Upper lobe of left lung (tissue), 6 donors: ENCODE data around the gene PLPP7. TPM values are rescaled to one million over a fixed set of nuclear protein-coding genes. Genes with fewer than 3 reads are reported as not detected.

Source experiments
- ATAC-seq, 2 donors: fragments of 200-7000 bp; cut with Tn5 transposase; one replicate each; pipeline ENCODE4 v1.9.1; 2022; ENCODE audit warnings: mild to moderate bottlenecking in 2 of 2, moderate library complexity in 2 of 2; ENCODE audit not compliant: low FRiP score in 2 of 2
- DNase-seq, 2 donors: peaks; one replicate each; pipeline ENCODE4 v3.0.0-alpha.2; 2019 to 2020
- H3K27ac ChIP-seq, 4 donors: fragments of 200-600 bp; sonication (generic); one replicate each; pipeline ENCODE4 v1.5.1; 2016 to 2019
- H3K27me3 ChIP-seq, 4 donors: fragments of 200-600 bp; sonication (generic); one replicate each; pipeline ENCODE4 v1.5.1; 2017 to 2019
- H3K36me3 ChIP-seq, 4 donors: fragments of 200-600 bp; sonication (generic); one replicate each; pipeline ENCODE4 v1.5.1; 2016 to 2019
- H3K4me1 ChIP-seq, 4 donors: fragments of 200-600 bp; sonication (generic); one replicate each; pipeline ENCODE4 v1.5.1; 2018 to 2019
- H3K4me3 ChIP-seq, 4 donors: fragments of 200-600 bp; sonication (generic); one replicate each; pipeline ENCODE4 v1.5.1; 2017 to 2019; ENCODE audit warnings: mild to moderate bottlenecking in 2 of 4, moderate library complexity in 1 of 4
- H3K9me3 ChIP-seq, 4 donors: fragments of 200-600 bp; sonication (generic); one replicate each; pipeline ENCODE4 v1.5.1; 2018 to 2019
- EP300 ChIP-seq, 4 donors: sonication (generic); formaldehyde crosslinking; IDR thresholded peaks; one replicate each; pipeline ENCODE4 v1.5.1; 2017; ENCODE audit warnings: antibody characterized with exemption in 4 of 4, control low read depth in 2 of 4
- POLR2A ChIP-seq, 4 donors: fragments of 450-650 bp; IDR thresholded peaks; one replicate each; pipeline ENCODE4 v1.5.1; 2016 to 2017; ENCODE audit warnings: antibody characterized with exemption in 4 of 4, mild to moderate bottlenecking in 2 of 4
- POLR2AphosphoS5 ChIP-seq, 2 donors: sonication (generic); formaldehyde crosslinking; IDR thresholded peaks; one replicate each; pipeline ENCODE4 v1.5.1; 2017; ENCODE audit warnings: antibody characterized with exemption in 2 of 2
- WGBS, 2 donors: methylation state at CpG; one replicate each; pipeline ENCODE4 v1.1.5; 2017 to 2018; 5-methylcytosine and 5-hydroxymethylcytosine counted together
- total RNA-seq, 6 donors: library from RNA; depleted of rRNA in 4 of 6; stranded (reverse); fragments of >200 nt in 4 of 6; gene quantifications; one replicate each; pipeline versions ENCODE4 v1.1.0 to v1.2.1, GENCODE V29; 2016 to 2021
- TF ChIP-seq, protein P1 (sequence below), 6 experiments: fragments of 450-650 bp in 4 of 6; fragments of 200-600 bp in 2 of 6; sonication (generic) in 2 of 6; IDR thresholded peaks; one replicate each; pipeline ENCODE4 v1.5.1; 2016 to 2019; ENCODE audit warnings: antibody characterized with exemption in 6 of 6
- donor health status: DM: no; HTN: no; CAD: no; lungs with moderate emphysema.
- donor health status: DM: no; HTN: yes; CAD: no; lungs with severe emphysema.

The PLPP7 gene
- total RNA-seq, 6 donors from 2014 or later: 0.76 to 3.2 (median 1.6) TPM

DNA sequence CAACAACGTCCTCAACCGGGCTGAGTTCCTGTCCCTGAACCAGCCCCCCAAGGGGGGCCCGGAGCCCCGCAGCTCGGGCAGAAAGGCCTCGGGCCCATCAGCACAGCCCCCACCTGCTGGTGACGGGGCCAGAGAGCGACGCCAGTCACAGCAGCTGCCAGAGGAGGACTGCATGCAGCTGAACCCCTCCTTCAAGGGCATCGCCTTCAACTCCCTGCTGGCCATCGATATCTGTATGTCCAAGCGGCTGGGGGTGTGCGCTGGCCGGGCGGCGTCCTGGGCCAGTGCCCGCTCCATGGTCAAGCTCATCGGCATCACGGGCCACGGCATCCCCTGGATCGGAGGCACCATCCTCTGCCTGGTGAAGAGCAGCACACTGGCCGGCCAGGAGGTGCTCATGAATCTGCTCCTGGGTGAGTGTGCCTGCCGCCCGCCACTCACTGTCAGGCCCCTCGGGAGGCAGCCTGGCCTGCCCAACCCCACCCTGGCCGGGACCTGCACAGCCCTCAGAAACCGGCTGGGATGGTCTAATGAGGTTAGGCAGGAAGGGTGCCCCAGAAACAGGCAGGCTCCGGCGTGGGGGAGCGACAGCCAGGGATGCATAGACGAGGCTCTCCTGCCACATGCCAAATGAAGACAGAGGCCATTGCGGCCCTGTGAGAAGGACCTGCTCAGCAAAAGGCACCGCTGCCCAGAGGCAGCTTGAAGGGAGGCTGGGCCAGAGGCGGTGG is 678 bp downstream of the PLPP7 start:
- ATAC-seq: peak in 1 of 2 donors; percentile 34
- 83 to 88% methylated on average over 6 to 21 of the region's 34 CpGs for WGBS, 2 donors

DNA sequence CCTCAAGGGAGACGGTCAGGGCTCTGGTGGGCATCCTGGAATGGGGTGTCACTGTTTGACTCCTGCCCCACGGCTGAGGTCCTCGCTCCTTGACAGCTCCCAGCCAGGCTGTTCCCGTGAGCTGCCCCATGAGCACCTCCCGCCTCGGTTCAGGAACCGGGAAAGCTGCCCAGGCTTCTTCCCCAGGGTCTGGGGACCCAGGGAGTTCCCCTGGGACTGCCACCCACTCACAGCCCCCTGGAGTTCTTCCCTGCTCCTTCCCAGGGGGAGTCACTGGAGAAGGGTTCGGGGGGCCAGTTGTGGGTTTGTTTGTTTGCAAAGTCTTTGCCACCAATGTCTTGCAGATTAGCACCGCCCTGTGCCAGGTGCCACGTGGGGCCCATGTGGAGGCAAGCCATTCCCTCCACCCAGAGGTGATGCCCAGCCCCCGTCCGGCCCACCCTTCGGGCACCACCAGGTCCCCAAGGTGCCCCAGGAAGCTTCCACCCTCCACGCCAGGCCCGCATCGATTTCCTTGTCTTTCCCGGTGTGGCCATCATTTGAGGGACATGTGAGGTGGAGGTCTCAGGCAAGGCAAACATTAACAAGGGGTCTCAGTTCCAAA is 1.3 kb downstream of the PLPP7 start:
- no peaks in the 10 kb centered on the region for H3K4me1 ChIP-seq
- no peaks in the 10 kb centered on the region for H3K9me3 ChIP-seq
- peak overlapping the region in 2 of 4 donors; percentile 35 to 43 for H3K4me3 ChIP-seq
- DNase-seq (peak in 1 of 2 donors; percentile 51), ATAC-seq (no peak)
- H3K27ac ChIP-seq: no peak overlapping the region
- WGBS, 2 donors: 87 to 92% methylated on average over 13 to 17 of the region's 17 CpGs
- no peaks in the 10 kb centered on the region for H3K36me3 ChIP-seq
- H3K27me3 ChIP-seq: no peaks in the 10 kb centered on the region
- TF ChIP-seq POLR2A (IDR thresholded peaks at IDR 0.05) (no peak), EP300 (IDR thresholded peaks at IDR 0.05) (no peak), POLR2AphosphoS5 (IDR thresholded peaks at IDR 0.05) (no peak)
- TF ChIP-seq, protein P1, sequence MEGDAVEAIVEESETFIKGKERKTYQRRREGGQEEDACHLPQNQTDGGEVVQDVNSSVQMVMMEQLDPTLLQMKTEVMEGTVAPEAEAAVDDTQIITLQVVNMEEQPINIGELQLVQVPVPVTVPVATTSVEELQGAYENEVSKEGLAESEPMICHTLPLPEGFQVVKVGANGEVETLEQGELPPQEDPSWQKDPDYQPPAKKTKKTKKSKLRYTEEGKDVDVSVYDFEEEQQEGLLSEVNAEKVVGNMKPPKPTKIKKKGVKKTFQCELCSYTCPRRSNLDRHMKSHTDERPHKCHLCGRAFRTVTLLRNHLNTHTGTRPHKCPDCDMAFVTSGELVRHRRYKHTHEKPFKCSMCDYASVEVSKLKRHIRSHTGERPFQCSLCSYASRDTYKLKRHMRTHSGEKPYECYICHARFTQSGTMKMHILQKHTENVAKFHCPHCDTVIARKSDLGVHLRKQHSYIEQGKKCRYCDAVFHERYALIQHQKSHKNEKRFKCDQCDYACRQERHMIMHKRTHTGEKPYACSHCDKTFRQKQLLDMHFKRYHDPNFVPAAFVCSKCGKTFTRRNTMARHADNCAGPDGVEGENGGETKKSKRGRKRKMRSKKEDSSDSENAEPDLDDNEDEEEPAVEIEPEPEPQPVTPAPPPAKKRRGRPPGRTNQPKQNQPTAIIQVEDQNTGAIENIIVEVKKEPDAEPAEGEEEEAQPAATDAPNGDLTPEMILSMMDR (IDR thresholded peaks at IDR 0.05): no peak

More for the DNA sequence above, 678 bp downstream of the PLPP7 start:
- H3K9me3 ChIP-seq: no peaks in the 10 kb centered on the region
- TF ChIP-seq POLR2AphosphoS5 (IDR thresholded peaks at IDR 0.05) (no peak), POLR2A (IDR thresholded peaks at IDR 0.05) (no peak)
- TF ChIP-seq, protein P1 (IDR thresholded peaks at IDR 0.05): no peak
- H3K27ac ChIP-seq: peak overlapping the region in 2 of 4 donors; percentile 48 to 64
- H3K4me1 ChIP-seq: no peaks in the 10 kb centered on the region
- peak overlapping the region in 3 of 4 donors; percentile 27 to 43 (median 35) for H3K4me3 ChIP-seq
- peak in 1 of 2 donors; percentile 81 for DNase-seq
- H3K27me3 ChIP-seq: no peaks in the 10 kb centered on the region
- H3K36me3 ChIP-seq: no peaks in the 10 kb centered on the region

DNA sequence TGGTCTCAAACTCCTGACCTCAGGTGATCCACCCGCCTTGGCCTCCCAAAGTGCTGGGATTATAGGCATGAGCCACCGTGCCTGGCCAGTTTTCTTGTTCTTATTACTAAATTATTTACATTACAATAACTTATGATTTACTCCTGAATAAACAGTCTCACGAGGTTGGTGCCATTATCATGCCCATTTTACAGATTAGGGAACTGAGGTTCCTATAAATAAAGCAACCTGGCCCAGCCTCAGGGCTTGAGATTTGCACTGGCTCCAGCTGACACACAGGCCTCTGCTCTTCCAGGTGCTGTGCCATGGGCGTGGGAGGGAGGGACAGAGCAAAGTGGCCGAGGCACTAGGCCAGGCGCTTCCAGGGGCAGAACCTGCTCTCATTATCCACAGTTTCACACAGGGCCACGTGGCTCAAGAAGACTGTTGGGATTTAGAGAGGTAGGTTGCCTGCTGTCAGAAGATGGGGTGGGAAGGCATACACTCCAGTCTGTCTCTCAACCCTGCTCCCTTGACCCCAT is 2.3 kb downstream of the PLPP7 start:
- Histone ChIP-seq H3K27ac (no peak overlapping the region), H3K27me3 (no peaks in the 10 kb centered on the region), H3K4me1 (no peaks in the 10 kb centered on the region), H3K36me3 (no peaks in the 10 kb centered on the region), H3K4me3 (no peak overlapping the region), H3K9me3 (no peaks in the 10 kb centered on the region)
- WGBS, 2 donors: 82 to 83% methylated on average over 6 to 7 of the region's 7 CpGs
- DNase-seq (no peak), ATAC-seq (no peak)
- TF ChIP-seq POLR2AphosphoS5 (IDR thresholded peaks at IDR 0.05): no peak
- TF ChIP-seq, protein P1 (IDR thresholded peaks at IDR 0.05): no peak
- no peak for TF ChIP-seq POLR2A (IDR thresholded peaks at IDR 0.05)
- no peak for TF ChIP-seq EP300 (IDR thresholded peaks at IDR 0.05)

DNA sequence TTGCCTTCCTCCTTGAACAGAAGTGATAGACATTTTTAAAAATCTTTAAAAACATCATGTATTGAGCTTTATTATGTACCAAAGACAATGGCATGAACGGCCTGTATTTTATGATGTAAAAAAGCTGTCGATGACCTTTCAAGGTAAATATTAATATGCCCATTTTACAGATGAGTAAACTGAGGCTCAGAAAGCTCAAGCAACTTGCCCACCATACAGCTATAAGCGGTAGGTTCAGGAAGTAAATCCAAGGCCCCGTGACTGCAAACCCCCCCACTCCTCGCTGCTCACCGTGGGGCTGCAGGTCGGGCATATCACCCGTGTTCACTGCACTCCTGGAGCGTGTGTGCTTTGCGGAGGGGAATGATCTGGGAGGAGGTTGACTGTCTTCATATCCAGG is 3.4 kb downstream of the PLPP7 start:
- no peaks in the 10 kb centered on the region for H3K9me3 ChIP-seq
- no peak overlapping the region for H3K27ac ChIP-seq
- ATAC-seq (no peak), DNase-seq (no peak)
- H3K27me3 ChIP-seq: no peaks in the 10 kb centered on the region
- no peaks in the 10 kb centered on the region for H3K4me1 ChIP-seq
- WGBS, 2 donors: 91 to 97% methylated on average over 10 of the region's 10 CpGs
- H3K4me3 ChIP-seq: no peak overlapping the region
- TF ChIP-seq EP300 (IDR thresholded peaks at IDR 0.05) (no peak), POLR2A (IDR thresholded peaks at IDR 0.05) (no peak), POLR2AphosphoS5 (IDR thresholded peaks at IDR 0.05) (no peak)
- TF ChIP-seq, protein P1 (IDR thresholded peaks at IDR 0.05): no peak
- no peaks in the 10 kb centered on the region for H3K36me3 ChIP-seq
